Lower lobe of right lung (tissue), 2 donors: ENCODE data around the gene PAXIP1. TPM values are rescaled to one million over a fixed set of nuclear protein-coding genes. Genes with fewer than 3 reads are reported as not detected.

ENCODE experiments used
- ATAC-seq, 2 donors: fragments of 200-7000 bp; cut with Tn5 transposase; one replicate each; pipeline ENCODE4 v1.9.1; 2020 to 2022; ENCODE audit warnings: mild to moderate bottlenecking in 2 of 2, moderate library complexity in 2 of 2
- DNase-seq: peaks from one replicate; pipeline ENCODE4 v3.0.0-alpha.2; 2020
- H3K27ac ChIP-seq: fragments of 200-600 bp; one replicate; pipeline ENCODE4 v1.8.0; 2022
- H3K27me3 ChIP-seq: fragments of 200-600 bp; one replicate; pipeline ENCODE4 v1.8.0; 2022; ENCODE audit warnings: low read depth
- H3K36me3 ChIP-seq: fragments of 200-600 bp; one replicate; pipeline ENCODE4 v1.8.0; 2022; ENCODE audit warnings: mild to moderate bottlenecking
- H3K4me1 ChIP-seq: fragments of 200-600 bp; one replicate; pipeline ENCODE4 v1.8.0; 2022
- H3K4me3 ChIP-seq: fragments of 200-600 bp; one replicate; pipeline ENCODE4 v1.8.0; 2022; ENCODE audit warnings: mild to moderate bottlenecking
- H3K9me3 ChIP-seq: fragments of 200-600 bp; one replicate; pipeline ENCODE4 v1.8.0; 2022
- CTCF ChIP-seq: fragments of 200-600 bp; IDR thresholded peaks from one replicate; pipeline ENCODE4 v1.8.0; 2022; ENCODE audit warnings: antibody characterized with exemption, mild to moderate bottlenecking
- intact Hi-C: fragments of 100-400 bp; cut with DNase I; formaldehyde crosslinking; loops from one replicate; pipeline ENCODE4 v1.11.0; 2022
- total RNA-seq: library from RNA; stranded (reverse); fragmentation: NEBNext Ultra II Directional; extraction: Animal tissue kit (Norgen Biotek cat#: 25700); gene quantifications from one replicate; pipeline ENCODE4 v1.2.1, GENCODE V29; 2021
- donor health status: DM: no; HTN: yes; CAD: no; lungs with severe emphysema.

PAXIP1 gene
- total RNA-seq, 1 donor from 2014 or later = 9.5 TPM

- Histone ChIP-seq H3K27ac (no peak overlapping the region), H3K36me3 (no peaks in the 10 kb centered on the region), H3K4me1 (no peaks in the 10 kb centered on the region), H3K9me3 (no peaks in the 10 kb centered on the region), H3K4me3 (no peak overlapping the region), H3K27me3 (no peaks in the 10 kb centered on the region)
- ATAC-seq (no peak), DNase-seq (no peak)
- intact Hi-C loops = no loop called here
- no peak for TF ChIP-seq CTCF
Measured at GRCh38 chr7:154902600-154903082, 100.3 kb downstream of the PAXIP1 start.

GRCh38 chr7:154899862-154900261 lies 103.1 kb downstream of the PAXIP1 start:
- intact Hi-C loops = no loop called here
- no peak for TF ChIP-seq CTCF
- ATAC-seq (no peak), DNase-seq (no peak)
- Histone ChIP-seq H3K4me1 (no peaks in the 10 kb centered on the region), H3K4me3 (no peak overlapping the region), H3K27ac (no peak overlapping the region), H3K9me3 (no peaks in the 10 kb centered on the region), H3K27me3 (peaks cover 7% of the 10 kb centered on the region), H3K36me3 (no peaks in the 10 kb centered on the region)

DNA sequence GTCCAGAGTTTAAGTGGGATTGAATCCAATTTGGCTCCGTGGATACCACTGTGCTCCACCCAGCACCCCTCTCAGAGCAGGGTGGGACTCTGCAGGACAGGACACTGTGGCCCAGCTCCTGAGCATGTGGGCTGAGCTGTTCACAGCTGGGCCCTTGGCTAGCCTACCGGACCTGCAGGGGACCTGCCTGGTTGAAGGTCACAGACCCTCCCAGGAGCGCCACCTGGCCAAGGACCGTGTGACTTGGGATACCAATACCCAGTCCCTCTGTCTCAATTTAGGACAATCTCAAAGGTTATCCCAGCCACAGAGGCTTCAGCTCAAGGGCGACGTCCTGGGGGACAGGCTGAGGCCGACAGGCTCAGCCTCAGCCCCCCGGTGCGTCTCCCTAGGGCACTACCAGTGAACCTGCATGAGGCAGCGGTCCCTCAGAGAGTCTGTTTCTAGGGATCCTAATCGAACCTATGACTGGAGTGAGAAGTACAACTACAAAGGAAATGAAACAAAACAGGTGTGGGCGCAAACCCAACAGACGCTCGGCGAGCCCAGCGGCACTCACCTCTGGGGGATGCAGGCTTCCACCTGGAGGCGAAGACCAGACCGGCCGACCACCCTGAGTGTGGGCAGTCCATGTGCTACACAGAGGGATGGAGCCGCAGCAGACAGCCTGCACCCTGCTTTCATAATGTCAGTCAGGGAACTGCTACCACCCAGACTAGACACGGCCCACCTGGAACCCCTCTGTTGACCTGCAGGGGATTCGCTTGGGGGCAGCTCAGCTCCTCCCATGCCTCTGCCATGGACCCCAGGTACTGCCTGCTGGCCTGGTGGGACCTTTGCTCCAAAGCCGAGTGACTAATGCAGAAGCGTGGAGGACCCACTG lies 103.7 kb downstream of the PAXIP1 start:
- Histone ChIP-seq H3K4me3 (no peak overlapping the region), H3K27me3 (peaks cover 7% of the 10 kb centered on the region), H3K36me3 (no peaks in the 10 kb centered on the region), H3K9me3 (no peaks in the 10 kb centered on the region), H3K27ac (no peak overlapping the region), H3K4me1 (no peaks in the 10 kb centered on the region)
- intact Hi-C loops = no loop called here
- TF ChIP-seq CTCF = no peak
- ATAC-seq (peak in 1 of 2 donors; percentile 9), DNase-seq (no peak)

DNA sequence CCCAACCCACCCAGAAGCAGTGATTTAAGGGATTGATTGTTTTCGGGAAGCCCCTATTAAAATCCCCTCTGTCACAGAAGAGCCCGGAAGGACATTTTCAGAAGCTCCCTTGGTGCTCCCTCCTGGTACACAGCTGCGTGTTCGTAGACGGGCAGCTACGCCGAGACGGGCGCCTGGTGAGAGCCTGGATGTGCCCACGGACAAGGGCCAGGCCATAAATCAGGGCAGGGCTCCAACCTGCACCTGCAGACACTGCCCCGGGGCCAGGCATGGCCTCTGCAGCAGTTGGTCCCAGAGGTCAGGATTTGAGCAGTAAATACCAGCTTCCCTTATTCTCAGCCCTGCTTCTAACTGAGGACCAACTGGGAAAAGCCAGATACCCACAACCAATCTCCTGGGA lies 106.8 kb downstream of the PAXIP1 start:
- no peak for TF ChIP-seq CTCF
- Histone ChIP-seq H3K27me3 (peaks cover 22% of the 10 kb centered on the region), H3K4me3 (no peak overlapping the region), H3K27ac (no peak overlapping the region), H3K4me1 (no peaks in the 10 kb centered on the region), H3K9me3 (no peaks in the 10 kb centered on the region), H3K36me3 (no peaks in the 10 kb centered on the region)
- DNase-seq = no peak
- intact Hi-C loops = no loop called here
- ATAC-seq = no peak

Other genes with a start within 250 kb of the PAXIP1 start
- not detected for gene HTR5A, start 67.2 kb upstream of the PAXIP1 start, total RNA-seq